GM13976 (cell line): ENCODE measurements around the gene ADAMTS7.
"Not testable (repeated sequence)": the region's sequence is repeated elsewhere in the genome, so short reads cannot be mapped to it uniquely, and the experiment has no call there.

Experiments
- DNase-seq: peaks from one replicate; pipeline ENCODE4 v3.0.0; 2012; ENCODE audit warnings: low spot score
- CTCF ChIP-seq: IDR thresholded peaks from 2 replicates; pipeline ENCODE4 v1.5.1; 2012; ENCODE audit warnings: borderline replicate concordance, mild to moderate bottlenecking; ENCODE audit not compliant: insufficient read depth; ENCODE audit errors: extremely low read depth, missing control alignments, control extremely low read depth
- in situ Hi-C: fragments of 300-500 bp; cut with MboI; formaldehyde crosslinking; loops from one replicate; pipeline ENCODE4 v1.12.0; 2022; ENCODE audit warnings: low sequenced_read_pairs, mixed read lengths, inconsistent platforms; ENCODE audit not compliant: unreplicated experiment

The ADAMTS7 gene

GRCh38 chr15:78778422-78778821 is 32.8 kb downstream of the ADAMTS7 start:
- DNase-seq = no peak
- in situ Hi-C loops = no loop called here
- no peak for TF ChIP-seq CTCF

GRCh38 chr15:78777953-78778345 is 33.3 kb downstream of the ADAMTS7 start:
- in situ Hi-C loops, DNase-seq: not testable (repeated sequence)

GRCh38 chr15:78777290-78777952 is 33.8 kb downstream of the ADAMTS7 start:
- DNase-seq, in situ Hi-C loops: not testable (repeated sequence)

- in situ Hi-C loops = not testable (repeated sequence)
- DNase-seq = peak; percentile 59
These were observed 35.0 kb downstream of the ADAMTS7 start for GRCh38 chr15:78776046-78776925.

- TF ChIP-seq CTCF = no peak
- DNase-seq = no peak
- in situ Hi-C loops = no loop called here
These were observed 35.8 kb downstream of the ADAMTS7 start for GRCh38 chr15:78775472-78775871.

- in situ Hi-C loops, DNase-seq: not testable (repeated sequence)
These were observed 36.7 kb downstream of the ADAMTS7 start for GRCh38 chr15:78774451-78774990.

- in situ Hi-C loops, DNase-seq: not testable (repeated sequence)
These were observed 37.4 kb downstream of the ADAMTS7 start for GRCh38 chr15:78773765-78774450.

GRCh38 chr15:78772738-78773137 is 38.5 kb downstream of the ADAMTS7 start:
- TF ChIP-seq CTCF = no peak
- in situ Hi-C loops = no loop called here

GRCh38 chr15:78771436-78772000 is 39.7 kb downstream of the ADAMTS7 start:
- in situ Hi-C loops, DNase-seq: not testable (repeated sequence)

More at GRCh38 chr15:78772738-78773137, 38.5 kb downstream of the ADAMTS7 start:
- DNase-seq = no peak

- in situ Hi-C loops, DNase-seq: not testable (repeated sequence)
These were observed 40.2 kb downstream of the ADAMTS7 start for GRCh38 chr15:78771020-78771419.

GRCh38 chr15:78769473-78770225 is 41.6 kb downstream of the ADAMTS7 start:
- DNase-seq = not testable (repeated sequence)

More at GRCh38 chr15:78769473-78770225, 41.6 kb downstream of the ADAMTS7 start:
- in situ Hi-C loops = not testable (repeated sequence)
